GM23338 (cell line): Measurements from ENCODE around the gene GUCA2B.

Experiments used
- CREB1 ChIP-seq: fragments of 250-450 bp; sonication (Bioruptor Pico); IDR thresholded peaks from 2 replicates; pipeline ENCODE4 v1.5.0; 2020; ENCODE audit warnings: low read depth, mild to moderate bottlenecking, moderate library complexity
- CTCF ChIP-seq, 2 experiments: fragments of 200-600 bp in 1 of 2; sonication (generic) in 1 of 2; conservative IDR thresholded peaks; 2 replicates each; pipeline versions ENCODE4 v1.5.1 to v1.6.1; 2016 to 2017; ENCODE audit warnings: antibody characterized with exemption in 2 of 2, low read depth in 2 of 2, mild to moderate bottlenecking in 2 of 2, moderate library complexity in 1 of 2
- EZH2 ChIP-seq: fragments of 200-600 bp; sonication (generic); IDR thresholded peaks from one replicate; pipeline ENCODE4 v1.8.0; 2017; ENCODE audit warnings: antibody characterized with exemption, mild to moderate bottlenecking, low read depth; ENCODE audit not compliant: unreplicated experiment
- EZH2phosphoT487 ChIP-seq: fragments of 200-600 bp; sonication (generic); IDR thresholded peaks from one replicate; pipeline ENCODE4 v1.8.1; 2018; ENCODE audit warnings: antibody characterized with exemption; ENCODE audit not compliant: unreplicated experiment
- JUNB ChIP-seq: IDR thresholded peaks from one replicate; pipeline ENCODE4 v1.6.1; 2016; ENCODE audit warnings: antibody characterized with exemption; ENCODE audit not compliant: unreplicated experiment
- POLR2AphosphoS5 ChIP-seq: IDR thresholded peaks from 2 replicates; pipeline ENCODE4 v1.6.1; 2016; ENCODE audit warnings: antibody characterized with exemption, low read depth
- STAT1 ChIP-seq: IDR thresholded peaks from one replicate; pipeline ENCODE4 v1.6.1; 2016; ENCODE audit warnings: antibody characterized with exemption; ENCODE audit not compliant: unreplicated experiment
- ZNF114 ChIP-seq: fragments of 250-450 bp; sonication (Bioruptor Pico); IDR thresholded peaks from 2 replicates; pipeline ENCODE4 v1.5.0; 2020; ENCODE audit warnings: mild to moderate bottlenecking, moderate library complexity

- TF ChIP-seq EZH2 (no peak), CTCF (conservative IDR thresholded peaks at IDR 0.05; ENCODE audit: low read depth in 2 of 2) (peak; percentile 86 to 91), ZNF114 (CRISPR knock-in tag) (no peak), CREB1 (CRISPR knock-in tag) (peak; percentile 61), STAT1 (no peak), EZH2phosphoT487 (no peak), JUNB (no peak), POLR2AphosphoS5 (no peak)
Measured at GRCh38 chr1:42146626-42147320, 6.4 kb upstream of the GUCA2B start.
